CD4-positive, CD25-positive, alpha-beta regulatory T cell (primary cell): Measurements from ENCODE around the gene UBE2D2. TPM values are rescaled to one million over a fixed set of nuclear protein-coding genes. Genes with fewer than 3 reads are reported as not detected.

ENCODE experiments used
- ATAC-seq, 2 donors: fragments of 150-1000 bp; cut with Tn5 transposase; one replicate each; pipeline ENCODE4 v1.10.0; 2021; ENCODE audit warnings: low read depth in 2 of 2, moderate number of reproducible peaks in 2 of 2, moderate library complexity in 1 of 2
- DNase-seq, 3 donors: peaks; one replicate each; pipeline versions ENCODE4 v3.0.0 to v3.0.0-alpha.2; 2012 to 2022; ENCODE audit warnings: mixed read lengths in 1 of 3
- H3K27ac ChIP-seq: one replicate; pipeline ENCODE4 v1.7.0; 2013; ENCODE audit warnings: mild to moderate bottlenecking, low read length; ENCODE audit not compliant: insufficient read depth, poor library complexity, severe bottlenecking
- H3K27me3 ChIP-seq: one replicate; pipeline ENCODE4 v1.7.0; 2013; ENCODE audit warnings: low read length; ENCODE audit not compliant: control insufficient read depth, insufficient read depth
- H3K36me3 ChIP-seq: one replicate; pipeline ENCODE4 v1.7.0; 2013; ENCODE audit warnings: mild to moderate bottlenecking, low read length, moderate library complexity; ENCODE audit not compliant: control insufficient read depth, insufficient read depth
- H3K4me1 ChIP-seq: 2 replicates; pipeline ENCODE4 v1.7.0; 2013; ENCODE audit warnings: mild to moderate bottlenecking, low read length; ENCODE audit not compliant: insufficient read depth, control insufficient read depth, poor library complexity, severe bottlenecking
- H3K4me3 ChIP-seq: one replicate; pipeline ENCODE4 v1.7.0; 2013; ENCODE audit warnings: low read depth, mild to moderate bottlenecking, low read length, moderate library complexity
- H3K9me3 ChIP-seq, 2 experiments: 1 replicate in 1 of 2; 2 replicates in 1 of 2; pipeline ENCODE4 v1.7.0; 2013; ENCODE audit warnings: low read length in 2 of 2, mild to moderate bottlenecking in 1 of 2, moderate library complexity in 1 of 2; ENCODE audit not compliant: control insufficient read depth in 2 of 2
- H3K27ac Mint-ChIP-seq, 3 donors: one replicate each; pipeline ENCODE4 v1.8.0; 2020 to 2022; ENCODE audit warnings: mild to moderate bottlenecking in 3 of 3, mixed read lengths in 3 of 3, moderate library complexity in 2 of 3
- H3K27me3 Mint-ChIP-seq: one replicate; pipeline ENCODE4 v1.8.0; 2022; ENCODE audit warnings: mild to moderate bottlenecking, mixed read lengths
- H3K36me3 Mint-ChIP-seq: one replicate; pipeline ENCODE4 v1.8.0; 2020; ENCODE audit warnings: mixed read lengths
- H3K4me1 Mint-ChIP-seq, 4 donors: one replicate each; pipeline ENCODE4 v1.8.0; 2020 to 2022; ENCODE audit warnings: mixed read lengths in 4 of 4, mild to moderate bottlenecking in 1 of 4
- H3K4me3 Mint-ChIP-seq, 4 donors: one replicate each; pipeline ENCODE4 v1.8.0; 2020 to 2022; ENCODE audit warnings: mild to moderate bottlenecking in 4 of 4, mixed read lengths in 4 of 4, moderate library complexity in 3 of 4
- H3K9me3 Mint-ChIP-seq, 7 donors: one replicate each; pipeline ENCODE4 v1.8.0; 2020 to 2022; ENCODE audit warnings: mixed read lengths in 7 of 7, mild to moderate bottlenecking in 3 of 7, moderate library complexity in 2 of 7
- polyA plus RNA-seq, 4 donors: library from polyadenylated mRNA; unstranded; fragments of 300-500 nt; fragmentation: Illumina TruSeq; gene quantifications; one replicate each; pipeline ENCODE4 v1.2.3, GENCODE V29; 2021
- total RNA-seq: library from RNA; stranded (reverse); gene quantifications from one replicate; pipeline ENCODE4 v1.2.3, GENCODE V29; 2022

The UBE2D2 gene
- total and polyA plus RNA-seq, 5 donors from 2014 or later, result 181 to 376 (median 331) TPM

DNA sequence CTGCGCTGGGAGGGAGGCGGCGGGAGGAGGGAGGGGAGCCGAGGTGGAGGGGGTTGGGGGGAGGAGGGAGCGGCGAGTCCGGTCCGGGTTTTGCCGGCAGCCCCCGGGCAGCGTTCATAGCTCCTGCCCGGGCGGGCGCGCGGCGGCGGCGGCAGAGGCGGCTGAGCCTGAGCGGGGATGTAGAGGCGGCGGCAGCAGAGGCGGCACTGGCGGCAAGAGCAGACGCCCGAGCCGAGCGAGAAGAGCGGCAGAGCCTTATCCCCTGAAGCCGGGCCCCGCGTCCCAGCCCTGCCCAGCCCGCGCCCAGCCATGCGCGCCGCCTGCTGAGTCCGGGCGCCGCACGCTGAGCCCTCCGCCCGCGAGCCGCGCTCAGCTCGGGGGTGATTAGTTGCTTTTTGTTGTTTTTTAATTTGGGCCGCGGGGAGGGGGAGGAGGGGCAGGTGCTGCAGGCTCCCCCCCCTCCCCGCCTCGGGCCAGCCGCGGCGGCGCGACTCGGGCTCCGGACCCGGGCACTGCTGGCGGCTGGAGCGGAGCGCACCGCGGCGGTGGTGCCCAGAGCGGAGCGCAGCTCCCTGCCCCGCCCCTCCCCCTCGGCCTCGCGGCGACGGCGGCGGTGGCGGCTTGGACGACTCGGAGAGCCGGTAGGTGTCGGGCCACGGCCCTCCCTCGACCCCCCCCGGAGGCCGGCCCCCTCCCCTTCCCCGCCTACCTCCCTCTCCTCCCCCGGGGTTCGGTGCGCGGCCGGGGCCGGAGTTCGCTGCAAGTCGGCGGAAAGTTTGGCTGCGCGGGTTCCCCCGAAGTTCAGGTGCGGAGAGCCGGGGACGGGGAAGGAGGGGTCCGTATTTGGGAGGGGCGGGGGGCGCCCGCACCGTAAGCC is 87.3 kb downstream of the UBE2D2 start, which contains the start of gene CXXC5:
TSS of gene CXXC5 (plus strand) at position 145 of the 877 bp plus-strand sequence. CDS start 32,175 bp downstream, outside the sequence.
- DNase-seq, result peak in 2 of 3 donors; percentile 42 to 63
- Histone ChIP-seq H3K27ac (no peak within 1 kb of the TSS), H3K27me3 (peaks cover 10% of the 10 kb centered on the region), H3K4me3 (no peak within 1 kb of the TSS), H3K36me3 (no peaks in the 10 kb centered on the region), H3K9me3 (no peaks in the 10 kb centered on the region), H3K4me1 (peaks cover 45% of the 10 kb centered on the region)
- Mint-ChIP-seq H3K4me1 (peaks cover 6 to 62% (median 27%) of the 10 kb centered on the region in 4 donors), H3K9me3 (no peaks in the 10 kb centered on the region), H3K4me3 (peak within 1 kb of the TSS; percentile 80 to 91 (median 86)), H3K36me3 (no peaks in the 10 kb centered on the region), H3K27me3 (peaks cover 56% of the 10 kb centered on the region), H3K27ac (no peak within 1 kb of the TSS)
- peak; percentile 36 to 38 for ATAC-seq

DNA sequence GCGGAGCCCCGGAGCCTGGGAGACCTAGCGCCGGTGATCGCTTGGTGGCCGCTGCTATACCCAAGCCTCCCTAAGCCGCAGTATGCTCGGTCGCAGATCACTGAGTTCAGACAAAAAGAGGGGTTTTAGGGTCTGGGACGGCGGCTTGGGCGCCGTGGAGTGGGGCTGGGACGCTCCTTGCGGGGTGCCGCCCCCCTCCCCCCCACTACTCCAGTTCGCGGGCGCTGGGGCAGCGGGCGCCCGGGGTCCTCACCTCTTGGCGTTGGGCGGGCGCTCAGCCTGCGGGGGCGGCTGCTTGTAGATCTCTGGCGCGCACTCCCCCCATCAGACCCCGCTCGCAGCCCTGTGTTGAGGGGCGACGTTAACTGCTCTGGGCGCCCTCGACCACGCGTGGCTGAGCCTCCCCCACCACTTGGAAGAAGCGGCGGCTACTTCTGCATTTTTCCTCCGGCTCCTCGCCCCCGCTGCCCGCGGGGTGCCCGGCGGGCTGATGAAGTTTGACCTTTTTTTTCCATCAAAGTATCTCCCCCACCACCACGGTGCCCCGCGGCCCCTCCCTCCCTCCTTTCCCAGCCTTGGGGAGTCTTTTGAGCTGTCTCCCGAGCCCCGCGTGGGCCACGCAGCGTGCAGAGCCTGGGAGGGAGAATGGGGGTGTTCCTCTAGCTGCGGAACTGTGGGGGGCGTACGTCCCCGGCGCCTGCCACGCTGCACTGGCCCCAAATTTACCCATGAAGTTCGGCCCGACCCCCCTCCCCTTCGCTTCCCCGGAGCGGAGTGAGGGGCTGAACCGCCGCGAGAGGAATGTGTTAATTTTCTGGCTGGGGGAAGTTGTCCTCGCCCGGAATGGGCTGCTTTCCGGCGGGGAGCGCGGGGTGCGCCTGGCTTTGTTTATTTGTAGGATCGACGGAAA is 88.2 kb downstream of the UBE2D2 start:
- Mint-ChIP-seq H3K36me3 (no peaks in the 10 kb centered on the region), H3K9me3 (no peaks in the 10 kb centered on the region), H3K4me3 (peak overlapping the region; percentile 66 to 91 (median 88)), H3K27ac (peak overlapping the region; percentile 36 to 84 (median 78)), H3K4me1 (peaks cover 6 to 65% (median 24%) of the 10 kb centered on the region in 4 donors), H3K27me3 (peaks cover 56% of the 10 kb centered on the region)
- ATAC-seq (no peak), DNase-seq (peak in 1 of 3 donors; percentile 35)
- peaks cover 45% of the 10 kb centered on the region for H3K4me1 ChIP-seq
- H3K9me3 ChIP-seq, result no peaks in the 10 kb centered on the region
- H3K36me3 ChIP-seq, result no peaks in the 10 kb centered on the region
- H3K4me3 ChIP-seq, result peak overlapping the region; percentile 7
- peak overlapping the region; percentile 5 for H3K27ac ChIP-seq
- H3K27me3 ChIP-seq, result peaks cover 10% of the 10 kb centered on the region

DNA sequence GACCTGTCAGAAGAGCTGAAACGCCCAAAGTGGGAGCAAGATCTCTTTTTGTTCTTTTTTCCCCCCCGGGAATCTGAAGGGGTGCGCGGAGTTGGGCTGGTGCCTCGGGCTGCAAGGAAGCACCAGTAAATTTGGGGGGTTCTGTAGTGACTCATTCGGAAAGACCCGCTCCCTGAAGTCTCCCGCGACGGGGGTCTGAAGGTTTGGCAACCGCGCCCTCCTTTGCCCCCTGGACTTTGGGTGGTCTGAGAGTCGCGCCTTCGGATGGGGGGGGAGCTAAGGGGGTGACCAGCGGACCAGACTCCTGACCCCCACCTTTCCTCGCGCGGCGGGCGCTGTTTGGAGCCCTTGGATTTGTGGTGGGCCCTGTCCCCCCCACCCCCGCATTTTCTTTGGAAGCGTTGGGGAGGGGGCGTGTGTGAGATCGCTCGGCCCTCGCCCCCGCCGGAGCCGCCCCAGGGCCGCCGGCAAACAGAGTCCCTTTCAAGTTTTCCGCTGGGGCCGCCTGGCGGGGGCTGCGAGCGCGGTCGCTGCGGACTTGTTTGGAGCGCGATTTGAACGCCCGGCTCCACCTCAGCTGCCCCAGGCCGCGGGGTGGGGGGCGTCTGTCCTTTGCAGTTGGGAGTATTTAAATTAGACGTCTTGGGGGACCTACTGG is 89.0 kb downstream of the UBE2D2 start:
- Mint-ChIP-seq H3K27me3 (peaks cover 56% of the 10 kb centered on the region), H3K4me1 (peaks cover 6 to 59% (median 21%) of the 10 kb centered on the region in 4 donors), H3K27ac (peak overlapping the region; percentile 36 to 84 (median 78)), H3K9me3 (no peaks in the 10 kb centered on the region), H3K4me3 (peak overlapping the region; percentile 66 to 91 (median 88)), H3K36me3 (no peaks in the 10 kb centered on the region)
- H3K9me3 ChIP-seq, result no peaks in the 10 kb centered on the region
- H3K27ac ChIP-seq, result no peak overlapping the region
- peaks cover 45% of the 10 kb centered on the region for H3K4me1 ChIP-seq
- ATAC-seq (no peak), DNase-seq (no peak)
- H3K4me3 ChIP-seq, result peak overlapping the region; percentile 7
- H3K27me3 ChIP-seq, result peaks cover 10% of the 10 kb centered on the region
- no peaks in the 10 kb centered on the region for H3K36me3 ChIP-seq

DNA sequence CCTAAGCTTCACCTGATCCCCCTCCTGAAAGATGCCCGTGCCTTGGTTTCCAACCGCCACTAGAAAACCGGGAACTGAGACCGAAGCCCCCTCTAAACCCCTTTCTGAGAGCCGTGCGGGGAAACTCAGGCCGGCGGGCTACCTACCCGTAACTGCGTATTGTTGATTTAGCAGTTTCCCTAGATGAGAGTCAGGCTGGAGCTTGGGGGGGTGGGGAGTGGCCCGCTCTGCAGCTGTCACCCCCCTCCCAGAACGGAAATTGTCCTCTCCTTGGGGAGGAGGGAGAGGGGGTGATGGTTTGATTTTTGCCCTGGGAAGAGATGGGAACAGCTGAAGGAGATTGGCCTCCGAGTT is 89.5 kb downstream of the UBE2D2 start:
- peaks cover 10% of the 10 kb centered on the region for H3K27me3 ChIP-seq
- Mint-ChIP-seq H3K36me3 (no peaks in the 10 kb centered on the region), H3K4me1 (peaks cover 6 to 59% (median 21%) of the 10 kb centered on the region in 4 donors), H3K9me3 (no peaks in the 10 kb centered on the region), H3K27ac (peak overlapping the region in 1 of 3 donors; percentile 15), H3K4me3 (peak overlapping the region; percentile 27 to 82 (median 54)), H3K27me3 (peaks cover 56% of the 10 kb centered on the region)
- peaks cover 45% of the 10 kb centered on the region for H3K4me1 ChIP-seq
- H3K36me3 ChIP-seq, result no peaks in the 10 kb centered on the region
- no peak overlapping the region for H3K4me3 ChIP-seq
- DNase-seq, result no peak
- H3K9me3 ChIP-seq, result no peaks in the 10 kb centered on the region
- no peak overlapping the region for H3K27ac ChIP-seq
- ATAC-seq, result no peak

DNA sequence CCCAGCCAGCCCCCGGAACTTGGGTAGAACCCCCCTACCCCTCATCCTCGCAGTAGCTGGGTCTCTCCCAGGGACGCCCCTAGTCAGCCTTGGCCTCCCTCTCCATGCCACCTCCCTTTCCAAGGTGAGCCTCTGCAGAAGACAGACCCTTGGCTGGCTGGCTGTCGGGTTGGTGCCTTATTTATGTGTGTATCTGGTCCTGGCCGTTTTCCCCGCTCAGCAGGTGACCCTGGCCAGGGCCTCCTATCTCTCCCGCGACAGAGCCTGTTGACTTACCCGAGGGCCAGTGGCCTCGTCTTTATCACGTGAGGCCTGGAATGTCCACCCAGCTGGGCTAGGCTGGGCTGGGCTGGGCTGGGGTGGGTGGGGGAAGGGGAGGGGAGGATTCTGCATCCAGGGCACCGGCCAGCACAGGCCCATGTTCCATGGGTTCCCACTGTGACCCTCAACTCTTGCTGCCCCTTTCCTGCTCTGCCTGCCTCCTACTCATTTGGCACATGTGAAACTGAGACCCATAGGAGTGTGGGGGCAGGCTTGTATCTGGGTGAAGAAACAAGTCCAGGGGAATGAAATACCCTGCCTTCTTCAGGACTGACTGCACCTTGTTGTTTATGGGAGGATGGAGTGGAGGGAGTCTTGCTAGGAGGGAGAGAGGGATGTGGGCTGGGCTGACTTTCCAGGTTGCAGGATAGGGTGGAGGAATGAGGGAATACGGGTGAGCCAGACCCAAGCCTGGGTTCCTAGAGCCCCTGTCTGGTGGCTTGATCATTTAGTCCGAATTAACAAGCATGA is 90.1 kb downstream of the UBE2D2 start:
- no peak overlapping the region for H3K27ac ChIP-seq
- ATAC-seq, result no peak
- no peaks in the 10 kb centered on the region for H3K9me3 ChIP-seq
- no peaks in the 10 kb centered on the region for H3K9me3 Mint-ChIP-seq
- peaks cover 6 to 59% (median 21%) of the 10 kb centered on the region in 4 donors for H3K4me1 Mint-ChIP-seq
- H3K4me1 ChIP-seq, result peaks cover 45% of the 10 kb centered on the region
- H3K27me3 Mint-ChIP-seq, result peaks cover 54% of the 10 kb centered on the region
- peak overlapping the region in 2 of 3 donors; percentile 23 to 65 for H3K27ac Mint-ChIP-seq
- no peak for DNase-seq
- peak overlapping the region; percentile 27 to 74 (median 48) for H3K4me3 Mint-ChIP-seq
- no peaks in the 10 kb centered on the region for H3K36me3 Mint-ChIP-seq
- peaks cover 10% of the 10 kb centered on the region for H3K27me3 ChIP-seq
- H3K36me3 ChIP-seq, result no peaks in the 10 kb centered on the region
- H3K4me3 ChIP-seq, result no peak overlapping the region

DNA sequence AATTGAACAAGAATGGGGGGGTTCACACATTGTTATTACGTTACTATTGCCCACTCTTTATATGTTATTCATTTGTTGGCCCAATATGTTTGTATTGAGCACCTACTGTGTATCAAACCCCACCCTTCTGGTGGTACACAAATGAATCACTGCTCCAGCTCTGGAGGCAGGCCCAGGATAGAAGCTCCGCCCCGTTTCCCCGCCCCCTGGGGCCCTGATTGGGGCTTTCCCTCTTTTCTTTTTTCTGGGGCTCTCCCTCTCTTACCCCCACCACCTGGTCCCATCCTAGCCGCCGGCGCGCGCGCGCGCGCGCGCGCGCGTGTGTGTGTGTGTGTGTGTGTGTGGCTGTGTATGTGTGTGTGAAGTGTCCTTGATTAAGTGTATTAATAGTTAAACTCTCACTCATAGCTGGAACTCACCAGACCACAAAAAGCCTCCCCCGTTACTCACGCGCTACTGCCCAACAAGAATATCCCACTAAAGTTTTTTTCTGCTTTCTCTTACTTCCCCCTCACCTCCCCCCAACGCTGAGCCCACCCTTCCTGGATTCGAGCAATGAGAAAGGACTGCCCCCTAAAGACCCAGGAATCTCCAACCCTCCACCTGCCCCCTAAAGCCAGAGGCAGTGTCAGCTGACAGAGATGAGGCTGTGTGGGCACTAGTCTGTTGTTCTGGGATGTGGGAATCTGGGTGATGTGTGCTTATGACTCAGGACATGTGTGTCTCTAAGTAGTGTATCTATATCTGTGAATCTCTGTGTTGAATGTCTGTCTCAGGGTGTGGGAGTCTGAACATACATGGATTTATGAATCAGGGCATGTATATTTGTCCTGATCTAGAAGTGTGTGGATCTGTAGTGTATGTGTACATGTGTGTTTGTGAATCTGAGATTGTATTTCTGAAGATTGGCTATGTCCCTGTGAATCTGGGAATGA is 91.0 kb downstream of the UBE2D2 start:
- H3K27me3 Mint-ChIP-seq, result peaks cover 46% of the 10 kb centered on the region
- H3K4me1 Mint-ChIP-seq, result peaks cover 6 to 57% (median 21%) of the 10 kb centered on the region in 4 donors
- no peaks in the 10 kb centered on the region for H3K9me3 ChIP-seq
- peak overlapping the region in 1 of 3 donors; percentile 23 for H3K27ac Mint-ChIP-seq
- ATAC-seq, result peak; percentile 40 to 41
- peak; percentile 51 to 76 (median 59) for DNase-seq
- H3K4me3 Mint-ChIP-seq, result peak overlapping the region; percentile 13 to 57 (median 38)
- H3K36me3 ChIP-seq, result no peaks in the 10 kb centered on the region
- H3K36me3 Mint-ChIP-seq, result peaks cover under 1% of the 10 kb centered on the region
- peaks cover 10% of the 10 kb centered on the region for H3K27me3 ChIP-seq
- peaks cover 45% of the 10 kb centered on the region for H3K4me1 ChIP-seq
- H3K4me3 ChIP-seq, result no peak overlapping the region
- no peak overlapping the region for H3K27ac ChIP-seq
- no peaks in the 10 kb centered on the region for H3K9me3 Mint-ChIP-seq
